ENCODE results near the gene NDUFAF2. TPM values are rescaled to one million over a fixed set of nuclear protein-coding genes. Genes with fewer than 3 reads are reported as not detected.

The NDUFAF2 gene
- polyA plus RNA-seq, 1 experiment: 42.0 TPM

DNA sequence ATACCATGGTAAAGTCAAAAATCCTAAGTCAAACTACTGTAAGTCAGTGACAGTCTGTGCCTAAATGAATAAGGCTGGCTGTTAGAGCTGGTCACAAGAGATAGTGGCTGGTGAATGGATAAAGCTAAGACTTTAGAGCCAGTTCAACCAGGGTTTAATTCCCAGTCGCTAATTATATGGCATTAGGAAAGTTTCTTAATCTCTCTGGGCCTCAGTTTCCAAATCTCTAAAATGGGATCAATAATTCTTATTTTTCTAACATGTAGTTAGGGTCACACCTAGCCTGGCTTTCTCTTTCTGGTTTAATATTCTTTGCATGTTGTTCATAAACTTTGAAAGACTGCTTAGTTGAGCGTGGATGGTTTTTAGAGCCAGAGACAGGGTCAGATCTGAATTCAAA is 152.5 kb downstream of the NDUFAF2 start:
- POLR2A ChIA-PET: no interaction called here
- CTCF ChIA-PET: no interaction called here
- TF ChIP-seq, protein P1, sequence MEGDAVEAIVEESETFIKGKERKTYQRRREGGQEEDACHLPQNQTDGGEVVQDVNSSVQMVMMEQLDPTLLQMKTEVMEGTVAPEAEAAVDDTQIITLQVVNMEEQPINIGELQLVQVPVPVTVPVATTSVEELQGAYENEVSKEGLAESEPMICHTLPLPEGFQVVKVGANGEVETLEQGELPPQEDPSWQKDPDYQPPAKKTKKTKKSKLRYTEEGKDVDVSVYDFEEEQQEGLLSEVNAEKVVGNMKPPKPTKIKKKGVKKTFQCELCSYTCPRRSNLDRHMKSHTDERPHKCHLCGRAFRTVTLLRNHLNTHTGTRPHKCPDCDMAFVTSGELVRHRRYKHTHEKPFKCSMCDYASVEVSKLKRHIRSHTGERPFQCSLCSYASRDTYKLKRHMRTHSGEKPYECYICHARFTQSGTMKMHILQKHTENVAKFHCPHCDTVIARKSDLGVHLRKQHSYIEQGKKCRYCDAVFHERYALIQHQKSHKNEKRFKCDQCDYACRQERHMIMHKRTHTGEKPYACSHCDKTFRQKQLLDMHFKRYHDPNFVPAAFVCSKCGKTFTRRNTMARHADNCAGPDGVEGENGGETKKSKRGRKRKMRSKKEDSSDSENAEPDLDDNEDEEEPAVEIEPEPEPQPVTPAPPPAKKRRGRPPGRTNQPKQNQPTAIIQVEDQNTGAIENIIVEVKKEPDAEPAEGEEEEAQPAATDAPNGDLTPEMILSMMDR (IDR thresholded peaks at IDR 0.05; ENCODE audit: low read depth, low read length): no peak
- Histone ChIP-seq H3K9me3 (ENCODE audit: control insufficient read depth, insufficient read depth, low read length) (no peaks in the 10 kb centered on the region), H3K27ac (ENCODE audit: low read depth, low read length) (no peak overlapping the region), H3K27me3 (ENCODE audit: control insufficient read depth, insufficient read depth, low read length) (no peaks in the 10 kb centered on the region), H3K4me3 (ENCODE audit: low read depth, low read length) (no peak overlapping the region)
- no peak for DNase-seq (ENCODE audit: low read depth, low spot score)

DNA sequence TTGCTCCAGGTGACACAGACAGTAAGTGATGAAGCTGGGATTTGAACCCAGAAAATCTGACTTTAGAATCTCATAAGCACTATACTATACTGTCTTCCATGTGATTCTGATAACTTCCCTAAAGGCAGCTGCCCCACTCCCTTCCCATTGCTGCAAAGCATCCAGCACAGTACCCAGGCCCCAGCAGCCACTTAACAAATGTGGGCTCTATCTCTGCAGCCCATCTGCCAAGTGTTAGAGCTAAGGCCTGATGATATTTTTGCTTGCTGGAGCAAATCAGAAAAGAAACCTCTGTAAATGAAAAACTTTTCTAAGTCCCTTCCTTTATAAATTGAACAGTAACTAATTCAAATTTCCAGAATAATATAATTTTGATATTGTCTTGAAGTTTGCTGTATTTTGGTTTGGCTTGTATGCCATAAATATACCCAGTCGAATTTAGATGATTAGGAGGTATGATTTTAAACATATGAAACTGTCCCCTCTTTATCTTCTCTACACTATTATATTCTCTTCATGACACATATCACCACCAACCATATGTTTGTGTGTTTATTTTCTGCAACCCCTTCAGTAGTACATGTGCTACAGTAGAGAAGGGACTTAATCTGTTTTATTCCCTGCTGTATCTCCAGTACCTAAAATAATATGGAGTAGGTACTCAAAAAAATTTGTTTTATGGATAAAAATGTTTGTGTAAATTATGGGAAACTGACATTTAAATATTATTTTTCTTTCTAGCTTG is 153.4 kb downstream of the NDUFAF2 start:
- no peak for DNase-seq (ENCODE audit: low read depth, low spot score)
- ChIA-PET POLR2A (no interaction called here), CTCF (no interaction called here)
- TF ChIP-seq, protein P1 (IDR thresholded peaks at IDR 0.05; ENCODE audit: low read depth, low read length): no peak
- Histone ChIP-seq H3K4me3 (ENCODE audit: low read depth, low read length) (no peak overlapping the region), H3K27me3 (ENCODE audit: control insufficient read depth, insufficient read depth, low read length) (no peaks in the 10 kb centered on the region), H3K9me3 (ENCODE audit: control insufficient read depth, insufficient read depth, low read length) (no peaks in the 10 kb centered on the region), H3K27ac (ENCODE audit: low read depth, low read length) (no peak overlapping the region)

DNA sequence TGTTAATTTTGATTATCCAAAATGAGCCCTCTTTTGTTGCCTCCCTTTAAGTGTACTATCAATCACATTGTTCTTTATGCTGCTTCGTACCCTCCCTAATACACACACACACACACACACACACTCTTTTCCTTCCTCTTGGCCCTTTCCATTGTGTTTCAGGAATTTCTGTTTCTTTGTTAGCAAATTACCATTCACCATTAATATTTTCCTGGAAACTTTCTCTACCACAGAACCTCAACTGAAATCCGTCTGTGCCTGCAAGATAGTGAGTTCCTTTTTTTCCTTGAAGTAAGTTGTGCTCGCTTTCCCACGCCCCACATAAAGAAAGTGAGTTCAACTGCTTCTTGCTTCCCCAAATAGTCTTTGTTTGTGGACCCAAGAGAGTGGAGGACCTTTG is 155.4 kb downstream of the NDUFAF2 start:
- POLR2A ChIA-PET: no interaction called here
- no peaks in the 10 kb centered on the region for H3K9me3 ChIP-seq (ENCODE audit: control insufficient read depth, insufficient read depth, low read length)
- CTCF ChIA-PET: no interaction called here

DNA sequence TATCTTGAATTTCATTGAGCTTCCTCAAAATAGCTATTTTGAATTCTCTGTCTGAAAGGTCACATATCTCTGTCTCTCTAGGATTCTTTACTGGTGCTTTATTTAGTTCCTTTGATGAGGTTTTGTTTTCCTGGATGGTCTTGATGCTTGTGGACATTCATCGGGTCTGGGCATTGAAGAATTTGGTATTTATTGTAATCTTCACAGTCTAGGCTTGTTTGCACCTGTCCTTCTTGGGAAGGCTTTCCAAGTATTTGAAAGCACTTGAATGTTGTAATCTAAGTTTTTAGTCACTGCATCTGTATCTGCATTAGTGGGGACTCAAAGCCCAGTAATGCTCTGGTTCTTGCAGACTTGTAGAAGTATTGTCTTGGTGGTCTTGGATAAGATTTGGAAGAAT is 169.4 kb downstream of the NDUFAF2 start:
- POLR2A ChIA-PET: no interaction called here
- Histone ChIP-seq H3K4me3 (ENCODE audit: low read depth, low read length) (no peak overlapping the region), H3K27ac (ENCODE audit: low read depth, low read length) (no peak overlapping the region), H3K27me3 (ENCODE audit: control insufficient read depth, insufficient read depth, low read length) (no peaks in the 10 kb centered on the region), H3K9me3 (ENCODE audit: control insufficient read depth, insufficient read depth, low read length) (no peaks in the 10 kb centered on the region)
- TF ChIP-seq, protein P1 (IDR thresholded peaks at IDR 0.05; ENCODE audit: low read depth, low read length): no peak
- no peak for DNase-seq (ENCODE audit: low read depth, low spot score)
- CTCF ChIA-PET: no interaction called here

More for the DNA sequence above, 155.4 kb downstream of the NDUFAF2 start:
- H3K4me3 ChIP-seq (ENCODE audit: low read depth, low read length): no peak overlapping the region
- no peak for DNase-seq (ENCODE audit: low read depth, low spot score)
- no peak overlapping the region for H3K27ac ChIP-seq (ENCODE audit: low read depth, low read length)
- TF ChIP-seq, protein P1 (IDR thresholded peaks at IDR 0.05; ENCODE audit: low read depth, low read length): no peak
- no peaks in the 10 kb centered on the region for H3K27me3 ChIP-seq (ENCODE audit: control insufficient read depth, insufficient read depth, low read length)

DNA sequence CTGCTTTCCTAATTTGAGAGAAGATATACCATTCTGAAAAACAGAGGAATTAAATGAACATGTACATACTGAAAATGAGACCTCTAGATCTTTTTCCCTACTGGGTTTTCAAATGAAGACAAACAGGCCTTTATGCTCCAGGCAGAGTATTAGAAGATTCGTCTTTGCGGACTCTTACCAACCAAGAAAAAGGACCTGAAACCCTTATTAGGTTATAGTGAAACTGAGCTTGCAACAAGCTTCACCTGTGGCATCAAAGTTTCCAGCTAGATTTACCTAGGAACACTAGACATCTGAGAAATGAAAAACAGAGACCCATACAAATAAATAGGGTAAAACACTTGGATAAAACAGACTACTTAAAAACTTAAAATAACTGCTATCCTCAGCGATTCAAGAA is 171.0 kb downstream of the NDUFAF2 start:
- DNase-seq (ENCODE audit: low read depth, low spot score): no peak
- H3K27me3 ChIP-seq (ENCODE audit: control insufficient read depth, insufficient read depth, low read length): no peaks in the 10 kb centered on the region
- TF ChIP-seq, protein P1 (IDR thresholded peaks at IDR 0.05; ENCODE audit: low read depth, low read length): no peak
- H3K9me3 ChIP-seq (ENCODE audit: control insufficient read depth, insufficient read depth, low read length): no peaks in the 10 kb centered on the region
- no peak overlapping the region for H3K4me3 ChIP-seq (ENCODE audit: low read depth, low read length)
- POLR2A ChIA-PET: no interaction called here
- CTCF ChIA-PET: interaction anchor here (1.5 kb wide), 1 partner anchor 60 kb away, joined by 3 read pairs; no protein-coding TSS in a partner anchor
- no peak overlapping the region for H3K27ac ChIP-seq (ENCODE audit: low read depth, low read length)

All from AG04450 (cell line).